HepG2 (cell line): ENCODE data around the gene GJC1. TPM values are rescaled to one million over a fixed set of nuclear protein-coding genes. Genes with fewer than 3 reads are reported as not detected.

ENCODE experiments used
- ASH2L ChIP-seq: fragments of 300-600, 200-600 bp; sonication (generic); IDR thresholded peaks from 2 replicates; pipeline ENCODE4 v1.7.0; 2017; ENCODE audit warnings: low read depth, mild to moderate bottlenecking, moderate library complexity, mixed read lengths, low read length; ENCODE audit not compliant: insufficient read length
- CBX2 ChIP-seq, 2 experiments: fragments of 200-600 bp in 1 of 2; sonication (generic); formaldehyde crosslinking in 1 of 2; IDR thresholded peaks; 2 replicates each; pipeline versions ENCODE4 v1.7.0 to v1.8.1; 2018 to 2022; ENCODE audit warnings: low read depth in 2 of 2, low read length in 1 of 2, mild to moderate bottlenecking in 1 of 2, missing genetic modification reagents in 1 of 2
- CEBPG ChIP-seq: IDR thresholded peaks from 2 replicates; pipeline ENCODE4 v1.6.1; 2016
- CENPBD1 ChIP-seq: sonication (generic); formaldehyde crosslinking; IDR thresholded peaks from 2 replicates; pipeline ENCODE4 v1.8.0; 2022; ENCODE audit warnings: missing genetic modification reagents, low read depth, mild to moderate bottlenecking, borderline replicate concordance
- ELF4 ChIP-seq: sonication (generic); formaldehyde crosslinking; IDR thresholded peaks from 2 replicates; pipeline ENCODE4 v1.5.0; 2020; ENCODE audit warnings: missing genetic modification reagents, mild to moderate bottlenecking, moderate library complexity, borderline replicate concordance
- ETS1 ChIP-seq: sonication (generic); formaldehyde crosslinking; IDR thresholded peaks from 2 replicates; pipeline ENCODE4 v1.4.0; 2020; ENCODE audit warnings: missing genetic modification reagents
- HHEX ChIP-seq: IDR thresholded peaks from 2 replicates; pipeline ENCODE4 v1.6.1; 2016; ENCODE audit warnings: control low read depth
- HMG20B ChIP-seq: conservative IDR thresholded peaks from 2 replicates; pipeline ENCODE4 v1.6.1; 2016; ENCODE audit warnings: missing genetic modification reagents, missing compliant biosample characterization
- MTA3 ChIP-seq: sonication (generic); formaldehyde crosslinking; IDR thresholded peaks from 2 replicates; pipeline ENCODE4 v1.4.0; 2020; ENCODE audit warnings: missing genetic modification reagents
- MXI1 ChIP-seq: IDR thresholded peaks from 3 replicates; pipeline ENCODE4 v1.6.1; 2012; ENCODE audit warnings: low read depth, low read length, inconsistent platforms, borderline replicate concordance
- MYPOP ChIP-seq: sonication (generic); formaldehyde crosslinking; IDR thresholded peaks from 2 replicates; pipeline ENCODE4 v1.8.1; 2023; ENCODE audit warnings: mild to moderate bottlenecking, moderate library complexity, missing genetic modification reagents
- NONO ChIP-seq, 2 experiments: fragments of 450-650 bp in 1 of 2; sonication (generic) in 1 of 2; formaldehyde crosslinking in 1 of 2; IDR thresholded peaks in 1 of 2; conservative IDR thresholded peaks in 1 of 2; 2 replicates each; pipeline versions ENCODE4 v1.6.1 to v1.8.0; 2017 to 2022; ENCODE audit warnings: mild to moderate bottlenecking in 1 of 2, missing genetic modification reagents in 1 of 2, moderate library complexity in 1 of 2
- NR2F1 ChIP-seq, 2 experiments: fragments of 450-650 bp in 1 of 2; formaldehyde crosslinking in 1 of 2; IDR thresholded peaks; 2 replicates each; pipeline versions ENCODE4 v1.5.0 to v1.6.1; 2016 to 2020; ENCODE audit warnings: mild to moderate bottlenecking in 1 of 2, missing compliant biosample characterization in 1 of 2, missing genetic modification reagents in 1 of 2, moderate library complexity in 1 of 2
- SNRNP70 ChIP-seq: fragments of 200-400 bp; formaldehyde crosslinking; IDR thresholded peaks from 2 replicates; pipeline ENCODE4 v1.6.1; 2017; ENCODE audit warnings: mild to moderate bottlenecking, low read depth, low read length, moderate library complexity
- TAF15 ChIP-seq: fragments of 200-400 bp; formaldehyde crosslinking; IDR thresholded peaks from one replicate; pipeline ENCODE4 v1.6.1; 2018; ENCODE audit warnings: mild to moderate bottlenecking, low read depth, low read length; ENCODE audit not compliant: poor library complexity, severe bottlenecking
- TMF1 ChIP-seq: sonication (generic); formaldehyde crosslinking; IDR thresholded peaks from 2 replicates; pipeline ENCODE4 v1.8.1; 2022; ENCODE audit warnings: low read depth, missing genetic modification reagents
- TRAFD1 ChIP-seq: sonication (generic); formaldehyde crosslinking; IDR thresholded peaks from 2 replicates; pipeline ENCODE4 v1.5.1; 2020; ENCODE audit warnings: missing genetic modification reagents, mild to moderate bottlenecking, borderline replicate concordance
- YEATS4 ChIP-seq: sonication (generic); formaldehyde crosslinking; IDR thresholded peaks from 2 replicates; pipeline ENCODE4 v1.4.0; 2020; ENCODE audit warnings: missing genetic modification reagents, borderline replicate concordance
- ZNF101 ChIP-seq: sonication (generic); formaldehyde crosslinking; IDR thresholded peaks from 2 replicates; pipeline ENCODE4 v1.4.0; 2020; ENCODE audit warnings: mild to moderate bottlenecking, low read depth, missing genetic modification reagents, borderline replicate concordance
- ZNF17 ChIP-seq: sonication (generic); formaldehyde crosslinking; IDR thresholded peaks from 2 replicates; pipeline ENCODE4 v1.5.0; 2020; ENCODE audit warnings: mild to moderate bottlenecking, missing genetic modification reagents
- ZNF460 ChIP-seq: sonication (generic); formaldehyde crosslinking; IDR thresholded peaks from 2 replicates; pipeline ENCODE4 v1.5.1; 2020; ENCODE audit warnings: missing genetic modification reagents, mild to moderate bottlenecking, borderline replicate concordance
- ZNF569 ChIP-seq: sonication (generic); formaldehyde crosslinking; IDR thresholded peaks from 2 replicates; pipeline ENCODE4 v1.5.0; 2020; ENCODE audit warnings: mild to moderate bottlenecking, missing genetic modification reagents, moderate library complexity, borderline replicate concordance
- ZNF616 ChIP-seq: sonication (generic); formaldehyde crosslinking; IDR thresholded peaks from 2 replicates; pipeline ENCODE4 v1.5.0; 2020; ENCODE audit warnings: low read depth, mild to moderate bottlenecking, missing genetic modification reagents
- ZNF788 ChIP-seq: sonication (generic); formaldehyde crosslinking; IDR thresholded peaks from 2 replicates; pipeline ENCODE4 v1.5.0; 2020; ENCODE audit warnings: mild to moderate bottlenecking, missing genetic modification reagents, borderline replicate concordance
- polyA plus RNA-seq, 8 experiments: library from polyadenylated mRNA; depleted of rRNA in 3 of 8; stranded (reverse) in 7 of 8; unstranded in 1 of 8; fragments of >200 nt; fragmentation: Illumina TruSeq in 4 of 8; extraction: Trizol in 4 of 8; gene quantifications; 2 replicates each; pipeline versions ENCODE4 v1.2.1 to v1.2.3, GENCODE V29; 2011 to 2016; ENCODE audit warnings: low read depth in 4 of 8, missing spikeins in 1 of 8, mixed read lengths in 1 of 8; ENCODE audit not compliant: insufficient read depth in 1 of 8
- total RNA-seq, 5 experiments: library from RNA; depleted of rRNA; stranded (reverse); fragments of >200 nt; fragmentation: Illumina TruSeq; extraction: Trizol; gene quantifications; 2 replicates each; pipeline ENCODE4 v1.2.3, GENCODE V29; 2016; ENCODE audit warnings: low read depth in 1 of 5

Gene GJC1
- total and polyA plus RNA-seq, 2 of the 13 experiments (the other 11 are each of a cell fraction or from before 2014, with no cell fraction given): 1.7 TPM

- TF ChIP-seq ZNF460 (CRISPR knock-in tag) (no peak), TRAFD1 (CRISPR knock-in tag) (no peak), ZNF569 (CRISPR knock-in tag) (no peak), ETS1 (no peak), ZNF788 (0 out of 2 replicates have a peak, but pooled peaks have one; percentile 21), MYPOP (CRISPR knock-in tag) (no peak), HMG20B (CRISPR knock-in tag) (no peak), NR2F1 (CRISPR knock-in tag; IDR thresholded peaks at IDR 0.05) (no peak), YEATS4 (CRISPR knock-in tag) (no peak), HHEX (CRISPR knock-in tag) (no peak), SNRNP70 (no peak), NONO (IDR thresholded peaks at IDR 0.05) (no peak), NONO (CRISPR knock-in tag; conservative IDR thresholded peaks at IDR 0.05) (no peak), ZNF616 (CRISPR knock-in tag) (no peak), ELF4 (CRISPR knock-in tag) (no peak), MTA3 (CRISPR knock-in tag) (no peak), TAF15 (no peak), MXI1 (no peak), ZNF101 (no peak), TMF1 (CRISPR knock-in tag) (no peak), ZNF17 (no peak), CENPBD1 (CRISPR knock-in tag) (no peak), CEBPG (CRISPR knock-in tag) (no peak), CBX2 (IDR thresholded peaks at IDR 0.05; ENCODE audit: low read depth, low read length) (peak; percentile 35; the same call in 1 of the 2 replicates), CBX2 (CRISPR knock-in tag; IDR thresholded peaks at IDR 0.05; ENCODE audit: low read depth) (no peak; the same call in 1 of the 2 replicates), ASH2L (no peak)
Measured at GRCh38 chr17:44830359-44831288, 537 bp upstream of the GJC1 start (continued).
